Measurements from ENCODE around the gene INHBB. TPM values are rescaled to one million over a fixed set of nuclear protein-coding genes. Genes with fewer than 3 reads are reported as not detected.

INHBB gene
- total RNA-seq, 4 donors from 2014 or later = 21.4 to 69.1 (median 62.1) TPM

DNA sequence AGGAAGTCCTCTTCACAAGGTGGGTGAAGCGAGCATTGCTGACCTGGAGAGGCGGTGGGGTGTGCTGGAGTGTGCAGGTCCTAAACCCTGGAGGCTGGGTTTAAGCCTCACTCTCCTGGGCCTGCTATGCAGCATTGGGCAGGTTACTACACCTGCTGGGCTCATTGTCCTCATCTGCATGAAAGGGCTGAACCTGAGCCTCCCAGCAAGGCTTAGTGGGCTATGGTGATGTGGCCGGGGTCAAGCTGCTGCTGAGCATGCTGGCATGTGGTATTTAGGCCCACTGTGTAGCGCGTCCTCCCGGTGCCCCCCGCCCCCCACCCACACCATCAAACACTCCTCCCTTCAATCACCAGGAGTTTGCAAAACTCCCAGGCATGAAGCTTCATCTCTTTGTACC lies 37.3 kb downstream of the INHBB start:
- TF ChIP-seq, protein P1, sequence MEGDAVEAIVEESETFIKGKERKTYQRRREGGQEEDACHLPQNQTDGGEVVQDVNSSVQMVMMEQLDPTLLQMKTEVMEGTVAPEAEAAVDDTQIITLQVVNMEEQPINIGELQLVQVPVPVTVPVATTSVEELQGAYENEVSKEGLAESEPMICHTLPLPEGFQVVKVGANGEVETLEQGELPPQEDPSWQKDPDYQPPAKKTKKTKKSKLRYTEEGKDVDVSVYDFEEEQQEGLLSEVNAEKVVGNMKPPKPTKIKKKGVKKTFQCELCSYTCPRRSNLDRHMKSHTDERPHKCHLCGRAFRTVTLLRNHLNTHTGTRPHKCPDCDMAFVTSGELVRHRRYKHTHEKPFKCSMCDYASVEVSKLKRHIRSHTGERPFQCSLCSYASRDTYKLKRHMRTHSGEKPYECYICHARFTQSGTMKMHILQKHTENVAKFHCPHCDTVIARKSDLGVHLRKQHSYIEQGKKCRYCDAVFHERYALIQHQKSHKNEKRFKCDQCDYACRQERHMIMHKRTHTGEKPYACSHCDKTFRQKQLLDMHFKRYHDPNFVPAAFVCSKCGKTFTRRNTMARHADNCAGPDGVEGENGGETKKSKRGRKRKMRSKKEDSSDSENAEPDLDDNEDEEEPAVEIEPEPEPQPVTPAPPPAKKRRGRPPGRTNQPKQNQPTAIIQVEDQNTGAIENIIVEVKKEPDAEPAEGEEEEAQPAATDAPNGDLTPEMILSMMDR (IDR thresholded peaks at IDR 0.05; ENCODE audit: low read depth) = no peak

DNA sequence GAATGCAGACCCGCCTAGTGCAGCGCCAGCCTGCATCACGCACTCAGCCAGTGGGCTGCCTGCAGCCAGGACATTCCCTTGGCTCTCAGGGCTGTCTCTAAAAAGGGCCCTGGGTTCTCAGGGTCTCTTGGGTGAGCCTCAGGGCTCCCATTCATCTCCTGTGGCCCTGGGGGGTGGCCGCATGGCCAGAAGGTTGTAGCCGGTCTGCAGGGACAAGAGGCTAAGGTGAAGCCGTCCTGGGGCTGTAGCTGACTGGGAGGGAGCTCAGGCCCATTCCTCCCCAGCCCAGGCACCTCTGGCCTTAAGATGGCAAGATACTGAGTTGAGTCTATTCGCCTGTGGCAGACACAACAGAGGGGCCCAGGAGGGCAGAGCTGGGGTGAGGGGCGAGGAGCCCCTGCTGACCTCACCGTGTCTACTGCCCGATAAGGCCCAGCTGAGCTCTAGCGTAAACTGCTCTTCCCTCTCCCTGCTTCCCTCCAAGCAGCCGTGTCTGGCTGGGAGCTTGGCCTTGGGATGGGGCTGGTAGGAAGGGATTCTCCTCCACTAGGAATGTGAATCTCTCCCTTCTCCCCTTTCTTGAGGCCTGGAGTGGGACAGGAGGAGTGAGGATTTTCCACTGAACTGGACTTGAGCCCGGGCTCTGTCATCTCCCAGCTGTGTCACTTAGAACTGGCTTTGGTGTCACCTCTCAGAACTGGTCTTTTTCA lies 37.9 kb downstream of the INHBB start:
- TF ChIP-seq, protein P1 (IDR thresholded peaks at IDR 0.05; ENCODE audit: low read depth) = no peak

DNA sequence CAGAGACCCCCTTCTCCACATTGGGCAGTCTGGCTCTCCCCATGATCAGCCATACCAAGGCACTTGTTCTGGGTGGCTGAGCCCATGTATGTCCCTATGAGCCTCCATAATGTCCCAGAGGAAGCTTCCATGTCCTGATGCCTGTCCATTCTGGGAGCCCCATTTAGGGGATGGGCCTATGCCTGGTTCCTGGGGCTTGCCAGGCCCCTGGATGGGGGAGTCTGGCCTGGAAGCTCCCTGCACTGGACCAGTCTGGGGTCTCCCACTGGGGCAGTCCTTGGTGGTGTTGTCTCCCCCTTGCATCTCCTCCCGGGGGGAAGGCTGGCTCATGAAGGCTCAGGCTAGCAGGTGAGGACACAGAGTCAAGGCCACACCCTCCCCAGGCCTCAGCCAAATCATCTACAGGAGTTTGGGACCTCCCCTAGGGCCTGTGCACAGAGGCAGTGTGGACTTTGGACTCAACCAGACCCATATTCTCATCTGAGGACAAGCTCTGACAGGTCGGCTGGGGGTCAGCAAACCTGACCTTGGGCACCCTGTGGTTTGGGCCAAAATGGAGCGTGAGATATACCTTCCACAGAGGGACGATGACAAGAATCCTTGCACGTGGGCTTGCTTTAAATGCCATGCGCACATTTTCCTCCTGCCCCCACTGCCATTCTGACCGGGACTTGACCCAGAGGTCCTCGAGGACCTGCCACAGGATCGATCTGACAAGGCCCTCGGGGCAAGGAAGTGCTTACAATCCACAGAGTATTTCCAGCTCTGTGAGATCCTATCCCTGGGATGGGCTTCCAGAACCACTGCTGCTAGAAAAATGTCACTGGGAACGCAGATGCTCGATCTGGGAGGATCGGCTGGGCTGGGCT lies 38.8 kb downstream of the INHBB start:
- TF ChIP-seq, protein P1 (IDR thresholded peaks at IDR 0.05; ENCODE audit: low read depth) = no peak

DNA sequence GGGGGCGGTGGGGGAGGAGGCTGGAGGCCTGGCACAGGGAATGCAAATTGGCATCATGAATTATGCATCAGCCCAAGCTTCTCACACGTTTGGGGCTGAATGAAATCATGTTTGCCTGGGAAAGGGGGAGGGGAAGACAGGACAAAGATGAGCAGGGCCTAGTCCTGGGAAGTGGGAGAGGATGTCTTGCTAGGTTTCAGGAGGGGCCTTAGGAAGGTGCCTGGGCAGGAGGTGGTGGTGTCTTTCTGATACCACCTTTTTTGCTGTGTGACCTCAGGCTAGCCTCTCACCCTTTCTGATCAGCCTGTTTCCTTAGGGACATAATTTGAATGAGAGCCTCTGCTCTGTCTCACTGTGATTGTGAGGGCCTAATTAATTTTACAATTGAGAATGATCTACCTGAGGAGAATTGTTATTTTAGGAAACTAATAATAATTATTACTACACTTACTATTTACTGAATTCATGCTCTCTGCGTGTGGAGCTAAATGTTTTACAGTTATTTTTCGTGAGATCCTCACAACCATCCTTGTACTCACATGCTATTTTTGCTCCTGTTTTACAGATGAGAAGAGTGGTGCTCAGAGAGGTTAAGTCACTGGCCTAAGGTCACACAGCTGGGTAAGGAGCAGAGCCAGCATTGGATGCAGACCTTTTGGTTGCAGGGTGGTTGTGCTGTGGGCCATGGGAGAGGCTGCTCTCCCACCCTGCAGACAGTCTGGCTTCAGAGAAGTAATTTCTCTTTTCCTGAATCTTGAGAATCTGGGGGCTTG lies 39.6 kb downstream of the INHBB start:
- TF ChIP-seq, protein P1 (IDR thresholded peaks at IDR 0.05; ENCODE audit: low read depth) = no peak

DNA sequence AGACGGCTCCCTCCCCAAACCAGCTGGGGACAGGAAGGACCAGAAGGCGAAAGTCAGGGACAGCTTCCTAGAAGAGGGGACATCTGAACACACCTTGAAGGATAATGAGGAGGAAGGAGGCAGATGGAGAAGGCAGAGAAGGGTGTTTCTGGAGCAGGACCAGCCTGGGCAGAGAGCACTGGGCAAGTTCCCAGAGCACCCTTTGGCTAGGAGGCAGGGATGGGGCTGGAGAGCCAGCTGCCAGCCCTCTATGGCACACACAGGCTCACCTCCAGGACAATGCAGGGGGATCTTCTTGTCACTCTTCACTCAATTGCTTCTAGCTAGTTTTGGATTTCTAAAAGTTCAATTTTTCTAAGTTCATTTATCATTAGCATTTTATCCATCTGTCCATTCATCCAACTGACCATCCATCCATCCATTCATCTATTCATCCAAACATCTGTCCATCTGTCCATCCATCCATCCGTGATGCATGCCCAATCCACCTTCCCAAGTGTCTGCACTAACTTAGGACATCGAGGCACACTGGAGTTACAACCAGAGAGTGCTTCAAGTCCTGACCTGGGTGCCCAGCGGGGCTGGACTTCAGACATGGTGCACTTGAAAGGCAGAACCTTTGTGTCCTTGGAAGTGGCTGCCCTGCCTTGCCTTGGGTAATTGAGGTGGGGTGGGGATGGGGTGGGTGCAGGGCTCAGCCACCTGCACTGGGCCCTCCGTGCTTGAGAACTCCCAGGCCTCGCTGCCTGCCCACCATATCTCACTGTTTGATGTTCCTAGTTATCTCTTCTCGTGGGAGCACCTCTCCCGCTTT lies 42.5 kb downstream of the INHBB start:
- TF ChIP-seq, protein P1 (IDR thresholded peaks at IDR 0.05; ENCODE audit: low read depth) = no peak

DNA sequence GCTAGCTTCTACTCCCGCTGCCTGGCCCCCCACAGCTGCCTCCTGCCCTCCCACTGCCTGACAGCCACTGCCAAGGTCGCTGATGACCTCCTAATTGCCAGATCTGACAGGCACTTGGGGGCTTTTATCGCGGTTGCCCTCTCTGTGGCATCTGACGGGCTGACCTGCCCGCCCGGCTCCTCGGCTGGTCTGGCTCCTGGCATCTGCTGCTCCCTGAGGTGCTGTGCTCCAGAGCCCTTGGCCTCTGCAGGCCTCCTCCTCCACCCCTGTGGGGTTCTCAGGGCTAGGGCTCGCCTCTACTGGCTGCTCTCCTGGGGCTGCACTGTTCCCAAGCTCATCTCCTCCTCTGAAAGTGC lies 43.1 kb downstream of the INHBB start:
- TF ChIP-seq, protein P1 (IDR thresholded peaks at IDR 0.05; ENCODE audit: low read depth) = no peak

Measured in subcutaneous adipose tissue (tissue), 4 donors.